Measurements from ENCODE around the gene EHMT1. TPM values are rescaled to one million over a fixed set of nuclear protein-coding genes. Genes with fewer than 3 reads are reported as not detected.

The EHMT1 gene
- polyA plus RNA-seq, 3 donors: 10.1 to 46.5 (median 15.0) TPM

DNA sequence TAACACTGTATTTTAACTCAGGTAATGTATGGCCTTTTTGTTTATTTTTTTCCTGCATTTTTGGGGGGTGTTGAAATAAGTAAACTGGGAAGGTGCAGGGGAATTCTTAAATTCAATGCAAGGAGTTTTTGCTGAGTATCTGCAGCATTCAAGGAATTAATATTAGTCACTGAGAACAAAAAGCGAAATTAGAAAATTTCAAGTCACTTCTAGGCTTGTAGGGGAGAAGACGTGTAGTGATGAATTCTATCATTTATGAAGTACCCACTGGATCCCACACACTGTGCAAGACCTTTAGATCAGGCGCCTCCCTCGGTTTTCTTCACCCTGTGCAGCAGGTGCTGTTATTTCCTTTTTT is 1.2 kb downstream of the EHMT1 start:
- Mint-ChIP-seq H3K27me3 (ENCODE audit: low read depth in 3 of 3) (no peaks in the 10 kb centered on the region), H3K4me3 (peak overlapping the region; percentile 91 to 95), H3K4me1 (peaks cover 38% of the 10 kb centered on the region), H3K36me3 (peaks cover 5 to 31% of the 10 kb centered on the region in 2 donors), H3K27ac (peak overlapping the region in 6 of 7 donors; percentile 24 to 95 (median 86)), H3K9me3 (no peaks in the 10 kb centered on the region)
- no peaks in the 10 kb centered on the region for H3K9me3 ChIP-seq (replicated peaks in 1 of 2; ENCODE audit: control insufficient read depth in 1 of 2, insufficient read depth in 1 of 2, low read length in 2 of 2)
- H3K79me2 ChIP-seq (ENCODE audit: insufficient read depth, low read length): peaks cover 90% of the 10 kb centered on the region
- DNase-seq: no peak
- H3K9ac ChIP-seq (ENCODE audit: insufficient read depth, low read length, poor library complexity, severe bottlenecking): no peak overlapping the region
- H3K4me1 ChIP-seq (ENCODE audit: control insufficient read depth in 1 of 2, insufficient read depth in 2 of 2, low read length in 2 of 2): peaks cover 35 to 47% of the 10 kb centered on the region in 2 donors
- no peaks in the 10 kb centered on the region for H3K27me3 ChIP-seq (ENCODE audit: control insufficient read depth in 2 of 2, insufficient read depth in 2 of 2, low read length in 2 of 2)
- H3K4me2 ChIP-seq (replicated peaks; ENCODE audit: extremely low read depth, low read length, poor library complexity, severe bottlenecking): peak overlapping the region; percentile 92
- H2AFZ ChIP-seq (ENCODE audit: insufficient read depth, low read depth, low read length, poor library complexity, severe bottlenecking): no peak overlapping the region
- H3K36me3 ChIP-seq (replicated peaks in 1 of 2; ENCODE audit: control insufficient read depth in 1 of 2, insufficient read depth in 2 of 2, low read length in 2 of 2): peaks cover 13 to 26% of the 10 kb centered on the region in 2 donors
- H3K27ac ChIP-seq (ENCODE audit: low read depth in 1 of 2, low read length in 2 of 2): peak overlapping the region in 1 of 2 donors; percentile 82
- intact Hi-C loops (cut with micrococcal nuclease): no loop called here
- no peak for TF ChIP-seq CTCF (IDR thresholded peaks at IDR 0.05)
- H4K20me1 ChIP-seq (ENCODE audit: insufficient read depth, low read length): peaks cover 78% of the 10 kb centered on the region
- peak overlapping the region; percentile 74 to 96 (median 87) for H3K4me3 ChIP-seq (replicated peaks in 1 of 3; ENCODE audit: low read depth in 2 of 3, low read length in 3 of 3)
- WGBS (ENCODE audit: insufficient coverage): no CpG with 5 or more reads among the region's 4 CpGs

- Histone ChIP-seq H3K27me3 (ENCODE audit: control insufficient read depth in 2 of 2, insufficient read depth in 2 of 2, low read length in 2 of 2) (no peaks in the 10 kb centered on the region), H4K20me1 (ENCODE audit: insufficient read depth, low read length) (peaks cover 78% of the 10 kb centered on the region), H3K4me3 (replicated peaks in 1 of 3; ENCODE audit: low read depth in 2 of 3, low read length in 3 of 3) (peak overlapping the region in 1 of 3 experiments; percentile 33), H3K9me3 (replicated peaks in 1 of 2; ENCODE audit: control insufficient read depth in 1 of 2, insufficient read depth in 1 of 2, low read length in 2 of 2) (no peaks in the 10 kb centered on the region), H2AFZ (ENCODE audit: insufficient read depth, low read depth, low read length, poor library complexity, severe bottlenecking) (no peak overlapping the region), H3K27ac (ENCODE audit: low read depth in 1 of 2, low read length in 2 of 2) (peak overlapping the region in 1 of 2 donors; percentile 53), H3K4me1 (ENCODE audit: control insufficient read depth in 1 of 2, insufficient read depth in 2 of 2, low read length in 2 of 2) (peaks cover 40 to 52% of the 10 kb centered on the region in 2 donors), H3K79me2 (ENCODE audit: insufficient read depth, low read length) (peaks cover 90% of the 10 kb centered on the region), H3K4me2 (replicated peaks; ENCODE audit: extremely low read depth, low read length, poor library complexity, severe bottlenecking) (no peak overlapping the region), H3K36me3 (replicated peaks in 1 of 2; ENCODE audit: control insufficient read depth in 1 of 2, insufficient read depth in 2 of 2, low read length in 2 of 2) (peaks cover 7 to 20% of the 10 kb centered on the region in 2 donors), H3K9ac (ENCODE audit: insufficient read depth, low read length, poor library complexity, severe bottlenecking) (no peak overlapping the region)
- TF ChIP-seq CTCF (IDR thresholded peaks at IDR 0.05): no peak
- intact Hi-C loops (cut with micrococcal nuclease): no loop called here
- no peak overlapping the region for H3K27ac Mint-ChIP-seq
- no peaks in the 10 kb centered on the region for H3K9me3 Mint-ChIP-seq
- 65% methylated on average over 5 of the region's 7 CpGs for WGBS (ENCODE audit: insufficient coverage)
- no peak for DNase-seq
- peak overlapping the region in 1 of 2 donors; percentile 7 for H3K4me3 Mint-ChIP-seq
- H3K4me1 Mint-ChIP-seq: peaks cover 44% of the 10 kb centered on the region
- peaks cover 5 to 29% of the 10 kb centered on the region in 2 donors for H3K36me3 Mint-ChIP-seq
- no peaks in the 10 kb centered on the region for H3K27me3 Mint-ChIP-seq (ENCODE audit: low read depth in 3 of 3)
Observed at GRCh38 chr9:137620581-137620980, 1.8 kb downstream of the EHMT1 start.
